ENCODE measurements around the gene NCK2. TPM values are rescaled to one million over a fixed set of nuclear protein-coding genes. Genes with fewer than 3 reads are reported as not detected.

The NCK2 gene
- polyA plus RNA-seq, 1 experiment: 20.5 TPM

DNA sequence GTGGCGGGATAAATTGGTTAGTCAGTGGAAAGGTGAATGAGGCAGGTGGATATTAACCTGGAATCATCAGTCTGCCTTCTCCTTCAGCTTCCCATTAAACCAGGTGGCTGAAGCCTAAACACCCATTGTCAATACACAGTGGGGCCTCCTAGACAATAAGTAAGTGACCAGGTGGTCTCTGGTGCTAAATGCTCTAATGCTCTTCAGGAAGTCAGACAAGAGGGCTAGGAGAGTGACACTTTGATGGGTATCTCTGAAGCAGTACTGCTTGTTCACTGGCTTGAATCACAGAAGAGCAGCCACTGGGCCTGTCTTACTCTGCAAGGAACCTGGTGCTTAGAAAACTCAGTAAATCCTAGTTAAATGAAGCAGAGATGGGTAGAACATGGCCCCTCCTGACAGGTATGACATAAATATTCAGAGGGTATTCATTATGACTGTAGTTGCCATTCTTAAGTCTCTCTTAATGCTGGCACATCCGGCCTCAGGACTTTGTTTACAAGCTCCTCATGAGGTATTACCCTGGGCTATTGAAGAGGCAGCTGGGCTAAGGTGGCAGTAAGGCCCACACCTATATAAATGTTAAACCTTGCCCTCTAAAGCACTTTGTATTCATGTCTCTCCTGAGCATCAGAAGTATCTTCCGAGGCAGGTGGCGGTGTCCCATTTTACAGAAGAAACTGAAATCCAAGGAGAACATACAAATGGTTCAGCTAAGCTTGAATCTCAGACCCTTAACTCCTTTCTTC lies 104.9 kb downstream of the NCK2 start:
- no peaks in the 10 kb centered on the region for H3K9me3 ChIP-seq (ENCODE audit: control insufficient read depth, insufficient read depth, low read length)
- no peak overlapping the region for H3K27ac ChIP-seq (ENCODE audit: low read depth, low read length)
- TF ChIP-seq, protein P1, sequence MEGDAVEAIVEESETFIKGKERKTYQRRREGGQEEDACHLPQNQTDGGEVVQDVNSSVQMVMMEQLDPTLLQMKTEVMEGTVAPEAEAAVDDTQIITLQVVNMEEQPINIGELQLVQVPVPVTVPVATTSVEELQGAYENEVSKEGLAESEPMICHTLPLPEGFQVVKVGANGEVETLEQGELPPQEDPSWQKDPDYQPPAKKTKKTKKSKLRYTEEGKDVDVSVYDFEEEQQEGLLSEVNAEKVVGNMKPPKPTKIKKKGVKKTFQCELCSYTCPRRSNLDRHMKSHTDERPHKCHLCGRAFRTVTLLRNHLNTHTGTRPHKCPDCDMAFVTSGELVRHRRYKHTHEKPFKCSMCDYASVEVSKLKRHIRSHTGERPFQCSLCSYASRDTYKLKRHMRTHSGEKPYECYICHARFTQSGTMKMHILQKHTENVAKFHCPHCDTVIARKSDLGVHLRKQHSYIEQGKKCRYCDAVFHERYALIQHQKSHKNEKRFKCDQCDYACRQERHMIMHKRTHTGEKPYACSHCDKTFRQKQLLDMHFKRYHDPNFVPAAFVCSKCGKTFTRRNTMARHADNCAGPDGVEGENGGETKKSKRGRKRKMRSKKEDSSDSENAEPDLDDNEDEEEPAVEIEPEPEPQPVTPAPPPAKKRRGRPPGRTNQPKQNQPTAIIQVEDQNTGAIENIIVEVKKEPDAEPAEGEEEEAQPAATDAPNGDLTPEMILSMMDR (IDR thresholded peaks at IDR 0.05; ENCODE audit: low read depth, low read length): no peak
- POLR2A ChIA-PET: no interaction called here
- no peak for DNase-seq (ENCODE audit: low read depth, low spot score)
- CTCF ChIA-PET: no interaction called here
- no peaks in the 10 kb centered on the region for H3K27me3 ChIP-seq (ENCODE audit: control insufficient read depth, insufficient read depth, low read length)
- no peak overlapping the region for H3K4me3 ChIP-seq (ENCODE audit: low read depth, low read length)

DNA sequence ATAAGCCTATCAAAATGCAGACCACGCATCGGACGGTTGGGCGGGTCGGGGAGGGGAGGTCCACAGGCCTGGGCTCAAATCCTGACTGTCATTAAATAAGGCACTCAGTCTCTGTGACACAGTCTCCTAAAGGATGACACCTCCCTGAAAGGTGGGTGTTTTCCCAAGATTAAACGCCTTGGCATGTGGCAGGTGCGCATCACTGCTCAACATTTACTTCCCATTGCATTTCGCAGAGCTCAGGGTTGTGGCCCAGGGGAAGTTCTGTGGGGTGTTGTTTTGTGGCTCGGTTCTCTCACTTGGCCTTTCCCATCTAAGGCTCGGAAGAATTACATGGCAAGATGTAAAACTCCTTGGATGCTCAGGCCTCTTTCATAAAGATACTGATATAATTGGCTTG lies 107.4 kb downstream of the NCK2 start:
- Histone ChIP-seq H3K4me3 (ENCODE audit: low read depth, low read length) (no peak overlapping the region), H3K27ac (ENCODE audit: low read depth, low read length) (no peak overlapping the region), H3K27me3 (ENCODE audit: control insufficient read depth, insufficient read depth, low read length) (no peaks in the 10 kb centered on the region), H3K9me3 (ENCODE audit: control insufficient read depth, insufficient read depth, low read length) (no peaks in the 10 kb centered on the region)
- DNase-seq (ENCODE audit: low read depth, low spot score): no peak
- ChIA-PET CTCF (no interaction called here), POLR2A (no interaction called here)
- TF ChIP-seq, protein P1 (IDR thresholded peaks at IDR 0.05; ENCODE audit: low read depth, low read length): no peak

DNA sequence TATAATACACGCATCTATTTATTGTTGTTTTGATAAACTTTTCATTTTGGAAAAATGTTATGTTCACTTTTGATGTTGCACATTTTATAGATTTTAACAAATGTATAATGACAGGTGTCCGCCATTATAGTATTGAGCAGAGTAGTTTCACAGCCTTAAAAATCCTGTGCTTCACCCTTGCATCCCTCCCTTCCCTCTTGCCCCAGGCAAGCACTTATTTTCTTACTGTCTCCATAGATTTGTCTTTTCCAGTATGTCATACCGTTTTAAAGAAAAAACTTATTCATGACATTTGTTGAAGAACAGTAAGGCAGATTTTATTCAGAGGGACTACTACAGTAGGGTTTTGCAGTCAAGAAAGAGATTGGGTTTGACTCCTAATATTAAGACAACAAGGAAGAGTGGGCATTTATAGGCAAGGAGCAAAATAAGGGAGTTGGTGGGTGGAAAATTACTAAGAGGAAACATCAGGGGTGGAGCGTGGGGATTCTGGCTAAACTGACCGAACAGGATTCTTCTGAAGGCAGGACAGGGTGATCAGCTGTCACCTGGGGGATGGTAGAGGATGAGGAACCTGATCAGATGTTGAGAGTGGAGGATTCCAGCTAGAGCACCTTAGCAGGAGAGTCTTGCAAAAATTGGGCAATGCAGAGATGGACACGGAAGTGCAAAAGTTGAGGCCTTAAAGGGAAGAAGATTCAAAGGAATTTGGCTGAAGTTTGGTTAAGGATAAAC lies 108.8 kb downstream of the NCK2 start:
- TF ChIP-seq, protein P1 (IDR thresholded peaks at IDR 0.05; ENCODE audit: low read depth, low read length): no peak
- Histone ChIP-seq H3K27ac (ENCODE audit: low read depth, low read length) (no peak overlapping the region), H3K4me3 (ENCODE audit: low read depth, low read length) (no peak overlapping the region), H3K9me3 (ENCODE audit: control insufficient read depth, insufficient read depth, low read length) (no peaks in the 10 kb centered on the region), H3K27me3 (ENCODE audit: control insufficient read depth, insufficient read depth, low read length) (no peaks in the 10 kb centered on the region)
- ChIA-PET POLR2A (no interaction called here), CTCF (no interaction called here)
- DNase-seq (ENCODE audit: low read depth, low spot score): no peak

DNA sequence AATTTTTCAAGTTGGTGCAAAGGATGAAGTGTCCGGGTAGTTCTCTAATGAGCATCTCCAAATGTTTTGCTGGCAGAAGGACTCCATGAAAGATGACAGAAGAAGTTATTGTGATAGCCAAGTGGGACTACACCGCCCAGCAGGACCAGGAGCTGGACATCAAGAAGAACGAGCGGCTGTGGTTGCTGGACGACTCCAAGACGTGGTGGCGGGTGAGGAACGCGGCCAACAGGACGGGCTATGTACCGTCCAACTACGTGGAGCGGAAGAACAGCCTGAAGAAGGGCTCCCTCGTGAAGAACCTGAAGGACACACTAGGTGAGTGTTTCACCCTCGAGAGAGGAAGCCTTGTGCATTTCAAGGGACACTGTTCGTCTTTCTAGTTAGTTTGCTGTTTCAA lies 110.3 kb downstream of the NCK2 start:
- no peak for DNase-seq (ENCODE audit: low read depth, low spot score)
- ChIA-PET POLR2A (interaction anchor here (0.7 kb wide), 1 partner anchor 10 kb away, joined by 4 read pairs; no protein-coding TSS in a partner anchor), CTCF (no interaction called here)
- H3K27ac ChIP-seq (ENCODE audit: low read depth, low read length): no peak overlapping the region
- H3K27me3 ChIP-seq (ENCODE audit: control insufficient read depth, insufficient read depth, low read length): no peaks in the 10 kb centered on the region
- H3K9me3 ChIP-seq (ENCODE audit: control insufficient read depth, insufficient read depth, low read length): no peaks in the 10 kb centered on the region
- TF ChIP-seq, protein P1 (IDR thresholded peaks at IDR 0.05; ENCODE audit: low read depth, low read length): no peak
- no peak overlapping the region for H3K4me3 ChIP-seq (ENCODE audit: low read depth, low read length)

DNA sequence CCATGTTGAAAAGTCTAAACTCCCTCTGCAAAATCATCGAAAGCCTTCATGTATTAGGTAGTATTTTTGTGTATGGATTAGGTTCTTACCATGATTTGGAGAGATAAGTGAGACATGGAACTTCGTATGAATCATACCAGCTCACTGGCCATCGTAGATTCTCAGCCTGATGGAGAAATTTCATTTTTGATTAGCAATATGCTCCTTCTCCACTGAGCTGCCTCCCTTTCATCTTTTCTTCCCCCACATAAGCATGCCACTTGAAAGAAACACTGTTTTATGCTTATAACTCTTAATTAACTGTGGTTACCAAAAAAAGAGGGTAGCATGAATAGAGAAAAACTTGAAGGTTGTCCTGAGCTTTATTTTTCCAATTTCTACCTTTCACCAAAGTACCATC lies 111.9 kb downstream of the NCK2 start:
- POLR2A ChIA-PET: no interaction called here
- CTCF ChIA-PET: interaction anchor here (0.7 kb wide), 1 partner anchor 310 kb away, joined by 6 read pairs; no protein-coding TSS in a partner anchor
- no peaks in the 10 kb centered on the region for H3K27me3 ChIP-seq (ENCODE audit: control insufficient read depth, insufficient read depth, low read length)
- H3K9me3 ChIP-seq (ENCODE audit: control insufficient read depth, insufficient read depth, low read length): no peaks in the 10 kb centered on the region; the same call in 1 of the 2 replicates
- TF ChIP-seq, protein P1 (IDR thresholded peaks at IDR 0.05; ENCODE audit: low read depth, low read length): no peak
- no peak overlapping the region for H3K4me3 ChIP-seq (ENCODE audit: low read depth, low read length)
- no peak overlapping the region for H3K27ac ChIP-seq (ENCODE audit: low read depth, low read length)
- no peak for DNase-seq (ENCODE audit: low read depth, low spot score)
